ENCODE data around the gene KCNQ5. TPM values are rescaled to one million over a fixed set of nuclear protein-coding genes. Genes with fewer than 3 reads are reported as not detected.

KCNQ5 gene
- total and polyA plus RNA-seq, 10 of the 15 experiments (the other 5 are each of a cell fraction or from before 2014, with no cell fraction given), result 0.60 to 16.2 (median 3.2) TPM

DNA sequence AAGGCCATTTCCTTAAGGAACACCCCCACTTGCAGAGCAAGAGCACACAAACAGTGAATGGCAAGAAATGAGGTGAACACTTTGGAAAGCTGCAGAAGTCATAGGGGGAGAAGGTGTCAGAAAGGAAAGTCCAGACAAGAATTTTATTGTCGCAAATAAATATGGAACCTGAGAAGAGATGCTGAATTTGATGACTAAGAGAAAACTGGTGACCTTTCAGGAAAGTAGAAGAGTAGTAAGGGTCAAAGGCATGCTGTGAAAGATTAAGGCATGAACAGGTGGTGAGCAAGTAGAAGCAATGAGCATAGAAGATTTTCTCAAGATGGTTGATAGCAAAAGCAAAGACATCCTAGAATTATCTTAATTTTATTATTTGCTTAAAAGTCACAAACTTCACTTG lies 194.2 kb downstream of the KCNQ5 start:
- TF ChIP-seq RCOR1 (conservative IDR thresholded peaks at IDR 0.05; ENCODE audit: low read depth, low read length), result no peak
- TF ChIP-seq RAD51 (IDR thresholded peaks at IDR 0.05), result no peak
- TF ChIP-seq POLR2AphosphoS5 (IDR thresholded peaks at IDR 0.05; ENCODE audit: low read length), result no peak
- no peak for TF ChIP-seq ATF3 (IDR thresholded peaks at IDR 0.05; ENCODE audit: borderline replicate concordance, extremely low read depth, low read depth, low read length)
- TF ChIP-seq NFIC (IDR thresholded peaks at IDR 0.05; ENCODE audit: low read depth, low read length), result no peak
- TF ChIP-seq IRF3 (IDR thresholded peaks at IDR 0.05), result no peak
- TF ChIP-seq NRF1 (conservative IDR thresholded peaks at IDR 0.05; ENCODE audit: low read depth, low read length), result no peak
- TF ChIP-seq TAF1 (IDR thresholded peaks at IDR 0.05; ENCODE audit: borderline replicate concordance, low read depth, low read length), result no peak
- TF ChIP-seq ZNF274 (IDR thresholded peaks at IDR 0.05; ENCODE audit: insufficient read depth, insufficient read length), result no peak
- TF ChIP-seq ZNF24 (IDR thresholded peaks at IDR 0.05), result no peak
- TF ChIP-seq NFYB (IDR thresholded peaks at IDR 0.05; ENCODE audit: insufficient read depth, low read depth, low read length), result no peak
- TF ChIP-seq PAX5 (IDR thresholded peaks at IDR 0.05; ENCODE audit: borderline replicate concordance, low read depth, low read length), result no peak
- no peak for TF ChIP-seq NFYA (IDR thresholded peaks at IDR 0.05; ENCODE audit: borderline replicate concordance, low read depth, low read length)
- no peak for TF ChIP-seq PML (IDR thresholded peaks at IDR 0.05; ENCODE audit: low read length)
- no peak for TF ChIP-seq RFX5 (IDR thresholded peaks at IDR 0.05; ENCODE audit: low read depth, low read length)
- no peak for TF ChIP-seq FOXK2 (IDR thresholded peaks at IDR 0.05)
- no peak for TF ChIP-seq SUZ12 (IDR thresholded peaks at IDR 0.05; ENCODE audit: unreplicated experiment)
- BruUV-seq (replicated peaks), result no TSS peak
- ChIA-PET RAD21 (ENCODE audit: unreplicated experiment) (no interaction called here), POLR2A (no interaction called here), SMC1A (ENCODE audit: uncharacterized antibody, unreplicated experiment) (interaction anchor here (1.0 to 1.8 kb wide), 2 partner anchors 12 to 88 kb away, joined by 3 to 4 read pairs; no protein-coding TSS in a partner anchor), CTCF (no interaction called here)
- H3K79me2 ChIP-seq (ENCODE audit: control insufficient read depth, insufficient read depth, low read length), result no peaks in the 10 kb centered on the region
- no peak overlapping the region for H3K4me3 ChIP-seq
- no peaks in the 10 kb centered on the region for H3K4me1 ChIP-seq (ENCODE audit: control insufficient read depth, insufficient read depth, low read length)
- in situ Hi-C loops (cut with MboI), result no loop called here
- no peaks in the 10 kb centered on the region for H3K9me3 ChIP-seq (replicated peaks; ENCODE audit: control insufficient read depth, insufficient read depth, low read length)
- no peak for DNase-seq (ENCODE audit: low read depth, low spot score)
- no peak overlapping the region for H3K4me2 ChIP-seq (ENCODE audit: control insufficient read depth, insufficient read depth)
- no peak overlapping the region for H3K27ac ChIP-seq (ENCODE audit: control insufficient read depth, insufficient read depth)
- WGBS (ENCODE audit: insufficient coverage, insufficient replicate concordance, low lambda C conversion rate, missing lambda C conversion rate), result 100% methylated on average over 1 of the region's 1 CpG
- no peak for FAIRE-seq
- no peak overlapping the region for H3K9ac ChIP-seq (ENCODE audit: control insufficient read depth, insufficient read depth, low read length)
- no peak for ATAC-seq
- H3K36me3 ChIP-seq (ENCODE audit: control insufficient read depth in 2 of 2, insufficient read depth in 2 of 2, low read length in 1 of 2), result no peaks in the 10 kb centered on the region
- no peaks in the 10 kb centered on the region for H3K27me3 ChIP-seq (replicated peaks in 1 of 2; ENCODE audit: control insufficient read depth in 2 of 2, insufficient read depth in 2 of 2, low read length in 1 of 2)
- no peak overlapping the region for H2AFZ ChIP-seq (ENCODE audit: control insufficient read depth, low read depth, low read length)
- intact Hi-C loops (cut with micrococcal nuclease; ENCODE audit: unreplicated experiment), result no loop called here
- H4K20me1 ChIP-seq (ENCODE audit: control insufficient read depth, insufficient read depth), result no peaks in the 10 kb centered on the region

All from GM12878 (cell line).